ENCODE measurements around the gene EEF1G.

DNA sequence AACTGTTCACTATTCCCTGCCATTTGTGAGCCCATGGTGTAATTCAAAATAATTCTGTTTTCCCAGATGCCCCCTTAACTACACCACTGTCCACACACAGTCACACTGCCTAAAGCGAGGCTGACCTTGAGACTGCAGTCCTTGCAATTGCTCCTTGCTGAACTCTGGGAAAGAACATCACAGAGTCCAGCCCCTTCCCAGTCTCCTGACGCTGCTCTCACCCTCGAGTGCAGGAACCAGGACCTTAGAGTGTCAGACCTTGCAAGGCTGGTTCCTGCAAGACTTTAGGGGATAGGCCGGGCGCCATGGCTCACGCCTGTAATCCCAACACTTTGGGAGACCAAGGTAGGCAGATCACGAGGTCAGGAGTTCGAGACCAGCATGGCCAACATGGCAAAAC lies 60.7 kb downstream of the EEF1G start:
- TF ChIP-seq, protein P1, sequence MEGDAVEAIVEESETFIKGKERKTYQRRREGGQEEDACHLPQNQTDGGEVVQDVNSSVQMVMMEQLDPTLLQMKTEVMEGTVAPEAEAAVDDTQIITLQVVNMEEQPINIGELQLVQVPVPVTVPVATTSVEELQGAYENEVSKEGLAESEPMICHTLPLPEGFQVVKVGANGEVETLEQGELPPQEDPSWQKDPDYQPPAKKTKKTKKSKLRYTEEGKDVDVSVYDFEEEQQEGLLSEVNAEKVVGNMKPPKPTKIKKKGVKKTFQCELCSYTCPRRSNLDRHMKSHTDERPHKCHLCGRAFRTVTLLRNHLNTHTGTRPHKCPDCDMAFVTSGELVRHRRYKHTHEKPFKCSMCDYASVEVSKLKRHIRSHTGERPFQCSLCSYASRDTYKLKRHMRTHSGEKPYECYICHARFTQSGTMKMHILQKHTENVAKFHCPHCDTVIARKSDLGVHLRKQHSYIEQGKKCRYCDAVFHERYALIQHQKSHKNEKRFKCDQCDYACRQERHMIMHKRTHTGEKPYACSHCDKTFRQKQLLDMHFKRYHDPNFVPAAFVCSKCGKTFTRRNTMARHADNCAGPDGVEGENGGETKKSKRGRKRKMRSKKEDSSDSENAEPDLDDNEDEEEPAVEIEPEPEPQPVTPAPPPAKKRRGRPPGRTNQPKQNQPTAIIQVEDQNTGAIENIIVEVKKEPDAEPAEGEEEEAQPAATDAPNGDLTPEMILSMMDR (IDR thresholded peaks at IDR 0.05) = no peak
- TF ChIP-seq POLR2A (IDR thresholded peaks at IDR 0.05) = no peak

All from uterus (tissue), 2 donors.